HepG2 (cell line): Measurements from ENCODE around the gene DNAAF8. TPM values are rescaled to one million over a fixed set of nuclear protein-coding genes. Genes with fewer than 3 reads are reported as not detected.

Experiments used
- AGO1 ChIP-seq: fragments of 200-400 bp; formaldehyde crosslinking; IDR thresholded peaks from 2 replicates; pipeline ENCODE4 v1.6.1; 2017; ENCODE audit warnings: mild to moderate bottlenecking, low read depth, low read length, moderate library complexity; ENCODE audit not compliant: poor library complexity, severe bottlenecking
- CBX1 ChIP-seq: IDR thresholded peaks from one replicate; pipeline ENCODE4 v1.6.1; 2016; ENCODE audit warnings: antibody characterized with exemption, low read depth
- CBX2 ChIP-seq, 2 experiments: fragments of 200-600 bp in 1 of 2; sonication (generic); formaldehyde crosslinking in 1 of 2; IDR thresholded peaks; 2 replicates each; pipeline versions ENCODE4 v1.7.0 to v1.8.1; 2018 to 2022; ENCODE audit warnings: low read depth in 2 of 2, low read length in 1 of 2, mild to moderate bottlenecking in 1 of 2, missing genetic modification reagents in 1 of 2
- CENPT ChIP-seq: sonication (generic); formaldehyde crosslinking; IDR thresholded peaks from 2 replicates; pipeline ENCODE4 v1.8.0; 2022; ENCODE audit warnings: low read depth, mild to moderate bottlenecking, moderate library complexity, missing genetic modification reagents
- ETV5 ChIP-seq: IDR thresholded peaks from 2 replicates; pipeline ENCODE4 v1.6.1; 2018; ENCODE audit warnings: missing biosample characterization, missing genetic modification reagents, inconsistent platforms, borderline replicate concordance
- HNF4G ChIP-seq, 2 experiments: sonication (generic) in 1 of 2; formaldehyde crosslinking in 1 of 2; IDR thresholded peaks; 2 replicates each; pipeline versions ENCODE4 v1.4.0 to v1.6.1; 2011 to 2020; ENCODE audit warnings: borderline replicate concordance in 2 of 2, low read depth in 2 of 2, mild to moderate bottlenecking in 2 of 2, low read length in 1 of 2, missing genetic modification reagents in 1 of 2, moderate library complexity in 1 of 2
- KLF9 ChIP-seq: IDR thresholded peaks from 2 replicates; pipeline ENCODE4 v1.6.1; 2016; ENCODE audit warnings: low read depth
- NFYB ChIP-seq: sonication (generic); formaldehyde crosslinking; IDR thresholded peaks from 2 replicates; pipeline ENCODE4 v1.4.0; 2020; ENCODE audit warnings: missing genetic modification reagents
- SATB2 ChIP-seq: sonication (generic); formaldehyde crosslinking; IDR thresholded peaks from 2 replicates; pipeline ENCODE4 v1.5.0; 2020; ENCODE audit warnings: missing genetic modification reagents
- SMYD3 ChIP-seq: sonication (generic); formaldehyde crosslinking; IDR thresholded peaks from 2 replicates; pipeline ENCODE4 v1.8.1; 2023; ENCODE audit warnings: mild to moderate bottlenecking, missing genetic modification reagents
- ZBTB20 ChIP-seq: sonication (generic); formaldehyde crosslinking; IDR thresholded peaks from 2 replicates; pipeline ENCODE4 v1.8.1; 2023; ENCODE audit warnings: missing genetic modification reagents, low read depth, mild to moderate bottlenecking, borderline replicate concordance
- ZBTB8A ChIP-seq: sonication (generic); formaldehyde crosslinking; IDR thresholded peaks from 2 replicates; pipeline ENCODE4 v1.4.0; 2020; ENCODE audit warnings: mild to moderate bottlenecking, low read depth, missing genetic modification reagents, borderline replicate concordance
- ZNF12 ChIP-seq: sonication (generic); formaldehyde crosslinking; IDR thresholded peaks from 2 replicates; pipeline ENCODE4 v1.5.0; 2020; ENCODE audit warnings: missing genetic modification reagents
- ZNF17 ChIP-seq: sonication (generic); formaldehyde crosslinking; IDR thresholded peaks from 2 replicates; pipeline ENCODE4 v1.5.0; 2020; ENCODE audit warnings: mild to moderate bottlenecking, missing genetic modification reagents
- ZNF230 ChIP-seq: sonication (generic); formaldehyde crosslinking; IDR thresholded peaks from 2 replicates; pipeline ENCODE4 v1.4.0; 2020; ENCODE audit warnings: mild to moderate bottlenecking, missing genetic modification reagents
- ZNF3 ChIP-seq: IDR thresholded peaks from 2 replicates; pipeline ENCODE4 v1.7.0; 2017; ENCODE audit warnings: inconsistent platforms
- ZNF33B ChIP-seq: sonication (generic); formaldehyde crosslinking; IDR thresholded peaks from 2 replicates; pipeline ENCODE4 v1.5.1; 2020; ENCODE audit warnings: mild to moderate bottlenecking, missing genetic modification reagents
- ZNF607 ChIP-seq: sonication (generic); formaldehyde crosslinking; IDR thresholded peaks from 2 replicates; pipeline ENCODE4 v1.5.1; 2020; ENCODE audit warnings: missing genetic modification reagents, mild to moderate bottlenecking, borderline replicate concordance
- ZNF672 ChIP-seq: sonication (generic); formaldehyde crosslinking; IDR thresholded peaks from 2 replicates; pipeline ENCODE4 v1.8.1; 2022; ENCODE audit warnings: missing genetic modification reagents
- ZNF737 ChIP-seq: sonication (generic); formaldehyde crosslinking; IDR thresholded peaks from 2 replicates; pipeline ENCODE4 v1.5.0; 2020; ENCODE audit warnings: missing genetic modification reagents, mild to moderate bottlenecking, borderline replicate concordance
- polyA plus RNA-seq, 8 experiments: library from polyadenylated mRNA; depleted of rRNA in 3 of 8; stranded (reverse) in 7 of 8; unstranded in 1 of 8; fragments of >200 nt; fragmentation: Illumina TruSeq in 4 of 8; extraction: Trizol in 4 of 8; gene quantifications; 2 replicates each; pipeline versions ENCODE4 v1.2.1 to v1.2.3, GENCODE V29; 2011 to 2016; ENCODE audit warnings: low read depth in 4 of 8, missing spikeins in 1 of 8, mixed read lengths in 1 of 8; ENCODE audit not compliant: insufficient read depth in 1 of 8
- total RNA-seq, 5 experiments: library from RNA; depleted of rRNA; stranded (reverse); fragments of >200 nt; fragmentation: Illumina TruSeq; extraction: Trizol; gene quantifications; 2 replicates each; pipeline ENCODE4 v1.2.3, GENCODE V29; 2016; ENCODE audit warnings: low read depth in 1 of 5
- TF ChIP-seq, protein P1 (sequence below): sonication (generic); formaldehyde crosslinking; IDR thresholded peaks from 2 replicates; pipeline ENCODE4 v1.5.0; 2020; ENCODE audit warnings: mild to moderate bottlenecking, missing genetic modification reagents
- TF ChIP-seq, protein P2 (sequence below): sonication (generic); formaldehyde crosslinking; IDR thresholded peaks from 2 replicates; pipeline ENCODE4 v1.4.0; 2020; ENCODE audit warnings: missing genetic modification reagents, borderline replicate concordance
- TF ChIP-seq, protein P3 (sequence below): sonication (generic); formaldehyde crosslinking; IDR thresholded peaks from 2 replicates; pipeline ENCODE4 v1.8.1; 2023; ENCODE audit warnings: mild to moderate bottlenecking, missing genetic modification reagents

The DNAAF8 gene
- total and polyA plus RNA-seq, 2 of the 13 experiments (the other 11 are each of a cell fraction or from before 2014, with no cell fraction given), result 0.44 TPM; not detected in 1

DNA sequence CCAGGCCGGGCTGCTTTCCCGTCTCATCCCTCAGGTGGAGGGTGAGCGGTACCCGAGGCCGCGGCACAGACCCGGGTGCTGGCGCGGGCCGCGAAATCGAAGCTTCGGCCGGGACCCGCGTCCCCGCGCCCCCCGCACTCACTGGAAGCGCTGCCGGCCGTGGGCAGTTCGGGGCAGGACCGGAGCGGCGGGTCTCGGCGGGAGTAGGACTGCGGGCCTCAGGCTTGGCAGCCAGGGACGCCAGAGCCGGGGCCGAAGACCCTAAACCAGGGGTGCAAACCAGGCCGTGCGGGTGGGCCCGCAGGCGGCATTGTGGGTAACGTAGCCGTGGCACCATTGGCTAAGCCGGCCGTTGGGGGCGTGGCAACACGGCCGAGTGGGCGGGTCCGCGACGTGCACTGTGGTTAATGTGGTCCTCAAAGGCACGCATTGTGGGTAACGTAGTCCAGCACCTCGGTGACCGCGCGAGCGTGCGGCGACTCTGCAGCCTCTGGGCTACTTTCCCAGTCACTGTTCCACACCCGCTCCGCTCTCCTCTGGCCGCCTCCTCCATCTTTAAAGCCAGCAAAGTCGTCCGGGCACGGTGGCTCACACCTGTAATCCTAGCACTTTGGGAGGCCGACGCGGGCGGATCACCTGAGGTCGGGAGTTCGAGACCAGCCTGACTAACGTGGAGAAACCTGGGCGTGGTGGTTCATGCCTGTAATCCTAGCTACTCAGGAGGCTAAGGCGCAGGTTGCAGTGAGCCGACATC is 32.7 kb downstream of the DNAAF8 start, which contains the start of gene ZNF500 (continued):
- TF ChIP-seq HNF4G (IDR thresholded peaks at IDR 0.05; ENCODE audit: borderline replicate concordance, low read depth, low read length) (no peak), HNF4G (CRISPR knock-in tag; IDR thresholded peaks at IDR 0.05; ENCODE audit: borderline replicate concordance, low read depth) (no peak), ZNF230 (no peak), CBX1 (no peak), SMYD3 (CRISPR knock-in tag) (no peak), ZNF12 (CRISPR knock-in tag) (0 out of 2 replicates have a peak, but pooled peaks have one; percentile 11), ETV5 (peak; percentile 54; the same call in 1 of the 2 replicates), NFYB (CRISPR knock-in tag) (peak; percentile 90), CENPT (CRISPR knock-in tag) (no peak), ZNF3 (CRISPR knock-in tag) (no peak), ZBTB8A (CRISPR knock-in tag) (no peak), AGO1 (no peak), KLF9 (no peak; the same call in 1 of the 2 replicates), ZNF737 (CRISPR knock-in tag) (no peak), ZNF17 (CRISPR knock-in tag) (no peak), SATB2 (CRISPR knock-in tag) (no peak), CBX2 (IDR thresholded peaks at IDR 0.05; ENCODE audit: low read depth, low read length) (no peak), CBX2 (CRISPR knock-in tag; IDR thresholded peaks at IDR 0.05; ENCODE audit: low read depth) (no peak), ZNF607 (CRISPR knock-in tag) (peak; percentile 74; the same call in 1 of the 2 replicates), ZNF33B (CRISPR knock-in tag) (no peak), ZBTB20 (no peak), ZNF672 (no peak)
- TF ChIP-seq, protein P1, sequence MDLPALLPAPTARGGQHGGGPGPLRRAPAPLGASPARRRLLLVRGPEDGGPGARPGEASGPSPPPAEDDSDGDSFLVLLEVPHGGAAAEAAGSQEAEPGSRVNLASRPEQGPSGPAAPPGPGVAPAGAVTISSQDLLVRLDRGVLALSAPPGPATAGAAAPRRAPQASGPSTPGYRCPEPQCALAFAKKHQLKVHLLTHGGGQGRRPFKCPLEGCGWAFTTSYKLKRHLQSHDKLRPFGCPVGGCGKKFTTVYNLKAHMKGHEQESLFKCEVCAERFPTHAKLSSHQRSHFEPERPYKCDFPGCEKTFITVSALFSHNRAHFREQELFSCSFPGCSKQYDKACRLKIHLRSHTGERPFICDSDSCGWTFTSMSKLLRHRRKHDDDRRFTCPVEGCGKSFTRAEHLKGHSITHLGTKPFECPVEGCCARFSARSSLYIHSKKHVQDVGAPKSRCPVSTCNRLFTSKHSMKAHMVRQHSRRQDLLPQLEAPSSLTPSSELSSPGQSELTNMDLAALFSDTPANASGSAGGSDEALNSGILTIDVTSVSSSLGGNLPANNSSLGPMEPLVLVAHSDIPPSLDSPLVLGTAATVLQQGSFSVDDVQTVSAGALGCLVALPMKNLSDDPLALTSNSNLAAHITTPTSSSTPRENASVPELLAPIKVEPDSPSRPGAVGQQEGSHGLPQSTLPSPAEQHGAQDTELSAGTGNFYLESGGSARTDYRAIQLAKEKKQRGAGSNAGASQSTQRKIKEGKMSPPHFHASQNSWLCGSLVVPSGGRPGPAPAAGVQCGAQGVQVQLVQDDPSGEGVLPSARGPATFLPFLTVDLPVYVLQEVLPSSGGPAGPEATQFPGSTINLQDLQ (CRISPR knock-in tag), result no peak
- TF ChIP-seq, protein P2, sequence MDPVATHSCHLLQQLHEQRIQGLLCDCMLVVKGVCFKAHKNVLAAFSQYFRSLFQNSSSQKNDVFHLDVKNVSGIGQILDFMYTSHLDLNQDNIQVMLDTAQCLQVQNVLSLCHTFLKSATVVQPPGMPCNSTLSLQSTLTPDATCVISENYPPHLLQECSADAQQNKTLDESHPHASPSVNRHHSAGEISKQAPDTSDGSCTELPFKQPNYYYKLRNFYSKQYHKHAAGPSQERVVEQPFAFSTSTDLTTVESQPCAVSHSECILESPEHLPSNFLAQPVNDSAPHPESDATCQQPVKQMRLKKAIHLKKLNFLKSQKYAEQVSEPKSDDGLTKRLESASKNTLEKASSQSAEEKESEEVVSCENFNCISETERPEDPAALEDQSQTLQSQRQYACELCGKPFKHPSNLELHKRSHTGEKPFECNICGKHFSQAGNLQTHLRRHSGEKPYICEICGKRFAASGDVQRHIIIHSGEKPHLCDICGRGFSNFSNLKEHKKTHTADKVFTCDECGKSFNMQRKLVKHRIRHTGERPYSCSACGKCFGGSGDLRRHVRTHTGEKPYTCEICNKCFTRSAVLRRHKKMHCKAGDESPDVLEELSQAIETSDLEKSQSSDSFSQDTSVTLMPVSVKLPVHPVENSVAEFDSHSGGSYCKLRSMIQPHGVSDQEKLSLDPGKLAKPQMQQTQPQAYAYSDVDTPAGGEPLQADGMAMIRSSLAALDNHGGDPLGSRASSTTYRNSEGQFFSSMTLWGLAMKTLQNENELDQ (CRISPR knock-in tag), result no peak
- TF ChIP-seq, protein P3, sequence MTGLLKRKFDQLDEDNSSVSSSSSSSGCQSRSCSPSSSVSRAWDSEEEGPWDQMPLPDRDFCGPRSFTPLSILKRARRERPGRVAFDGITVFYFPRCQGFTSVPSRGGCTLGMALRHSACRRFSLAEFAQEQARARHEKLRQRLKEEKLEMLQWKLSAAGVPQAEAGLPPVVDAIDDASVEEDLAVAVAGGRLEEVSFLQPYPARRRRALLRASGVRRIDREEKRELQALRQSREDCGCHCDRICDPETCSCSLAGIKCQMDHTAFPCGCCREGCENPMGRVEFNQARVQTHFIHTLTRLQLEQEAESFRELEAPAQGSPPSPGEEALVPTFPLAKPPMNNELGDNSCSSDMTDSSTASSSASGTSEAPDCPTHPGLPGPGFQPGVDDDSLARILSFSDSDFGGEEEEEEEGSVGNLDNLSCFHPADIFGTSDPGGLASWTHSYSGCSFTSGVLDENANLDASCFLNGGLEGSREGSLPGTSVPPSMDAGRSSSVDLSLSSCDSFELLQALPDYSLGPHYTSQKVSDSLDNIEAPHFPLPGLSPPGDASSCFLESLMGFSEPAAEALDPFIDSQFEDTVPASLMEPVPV (CRISPR knock-in tag), result no peak
